MM.1S (cell line): Measurements from ENCODE around the gene KIDINS220.

Experiments
- DNase-seq: peaks from one replicate; pipeline ENCODE4 v3.0.0-alpha.2; 2015
- H2AFZ ChIP-seq: fragments of 300-600 bp; sonication (generic); 2 replicates; pipeline ENCODE4 v1.6.0; 2016; ENCODE audit warnings: antibody characterized with exemption, low read length
- H3F3A ChIP-seq: fragments of 300-600 bp; sonication (generic); 2 replicates; pipeline ENCODE4 v1.6.1; 2016; ENCODE audit warnings: mild to moderate bottlenecking, antibody characterized with exemption, low read length, moderate library complexity, mixed read lengths; ENCODE audit not compliant: insufficient read depth
- H3K27ac ChIP-seq: fragments of 300-600 bp; sonication (generic); 2 replicates; pipeline ENCODE4 v1.5.1; 2016; ENCODE audit warnings: mild to moderate bottlenecking, low read length
- H3K27me3 ChIP-seq: fragments of 300-600 bp; sonication (generic); replicated peaks from 2 replicates; pipeline ENCODE4 v1.6.0; 2016; ENCODE audit warnings: low read length; ENCODE audit not compliant: insufficient read depth
- H3K36me3 ChIP-seq: fragments of 300-600 bp; sonication (generic); replicated peaks from 2 replicates; pipeline ENCODE4 v1.6.1; 2016; ENCODE audit warnings: mild to moderate bottlenecking, low read length, mixed read lengths; ENCODE audit not compliant: insufficient read depth
- H3K4me1 ChIP-seq: fragments of 300-600 bp; sonication (generic); 2 replicates; pipeline ENCODE4 v1.6.1; 2016; ENCODE audit warnings: low read length, mixed read lengths
- H3K4me2 ChIP-seq: fragments of 300-600 bp; sonication (generic); 2 replicates; pipeline ENCODE4 v1.6.0; 2016; ENCODE audit warnings: low read depth, low read length
- H3K4me3 ChIP-seq: fragments of 300-600 bp; sonication (generic); 2 replicates; pipeline ENCODE4 v1.5.1; 2016; ENCODE audit warnings: low read length, mixed read lengths
- H3K79me2 ChIP-seq: fragments of 300-600 bp; sonication (generic); 2 replicates; pipeline ENCODE4 v1.6.1; 2016; ENCODE audit warnings: mixed run types, low read length, mixed read lengths
- H3K9ac ChIP-seq: fragments of 300-600 bp; sonication (generic); 2 replicates; pipeline ENCODE4 v1.6.1; 2016; ENCODE audit warnings: low read length, mixed read lengths
- H3K9me2 ChIP-seq: fragments of 300-600 bp; sonication (generic); replicated peaks from 2 replicates; pipeline ENCODE4 v1.6.1; 2016; ENCODE audit warnings: mild to moderate bottlenecking, low read length, mixed read lengths; ENCODE audit not compliant: insufficient read depth
- H3K9me3 ChIP-seq: fragments of 300-600 bp; sonication (generic); replicated peaks from 2 replicates; pipeline ENCODE4 v1.6.1; 2016; ENCODE audit warnings: mild to moderate bottlenecking, low read length, mixed read lengths; ENCODE audit not compliant: insufficient read depth
- H4K20me1 ChIP-seq: fragments of 300-600 bp; sonication (generic); 2 replicates; pipeline ENCODE4 v1.6.1; 2016; ENCODE audit warnings: mild to moderate bottlenecking, low read length, moderate library complexity, mixed read lengths; ENCODE audit not compliant: insufficient read depth
- CTCF ChIP-seq: fragments of 300-600 bp; sonication (generic); IDR thresholded peaks from 2 replicates; pipeline ENCODE4 v1.5.1; 2016; ENCODE audit warnings: antibody characterized with exemption, low read length, mixed read lengths
- EZH2 ChIP-seq: fragments of 300-600 bp; sonication (generic); optimal IDR thresholded peaks from 2 replicates; pipeline ENCODE3; 2017; ENCODE audit warnings: low read depth, mild to moderate bottlenecking, antibody characterized with exemption, low read length, mixed read lengths
- EZH2phosphoT487 ChIP-seq: fragments of 300-600 bp; sonication (generic); IDR thresholded peaks from 2 replicates; pipeline ENCODE4 v1.6.1; 2018; ENCODE audit warnings: antibody characterized with exemption, low read length

Gene KIDINS220

GRCh38 chr2:8779795-8780671 is 57.4 kb downstream of the KIDINS220 start:
- no peaks in the 10 kb centered on the region for H3K9me3 ChIP-seq
- no peaks in the 10 kb centered on the region for H4K20me1 ChIP-seq
- H3K4me1 ChIP-seq: no peaks in the 10 kb centered on the region
- H3F3A ChIP-seq: no peaks in the 10 kb centered on the region
- no peak overlapping the region for H3K4me3 ChIP-seq
- no peak overlapping the region for H3K27ac ChIP-seq
- no peak overlapping the region for H3K4me2 ChIP-seq
- H3K79me2 ChIP-seq: no peaks in the 10 kb centered on the region
- H3K9ac ChIP-seq: no peak overlapping the region
- no peaks in the 10 kb centered on the region for H3K27me3 ChIP-seq
- no peaks in the 10 kb centered on the region for H3K36me3 ChIP-seq
- no peak for DNase-seq
- H2AFZ ChIP-seq: no peak overlapping the region
- TF ChIP-seq EZH2phosphoT487: no peak
- no peaks in the 10 kb centered on the region for H3K9me2 ChIP-seq

DNA sequence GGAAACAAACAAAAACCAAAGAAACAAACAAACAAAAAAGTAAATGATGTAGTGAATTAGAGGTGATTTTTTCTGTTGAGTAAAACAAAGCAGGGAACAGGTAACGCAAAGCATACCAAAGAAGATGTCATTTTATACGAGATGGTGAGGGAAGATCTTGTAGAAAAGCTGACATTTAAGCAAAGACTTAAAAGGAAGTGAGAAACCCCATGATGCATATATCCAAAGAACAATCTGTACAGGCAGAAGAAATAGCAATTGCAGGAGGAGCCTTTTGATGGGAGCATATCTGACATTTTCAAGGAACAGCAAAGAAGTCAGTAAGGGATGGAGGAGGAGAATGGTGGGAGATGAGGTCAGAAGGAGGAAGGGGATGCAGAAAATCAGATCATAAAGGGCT is 63.0 kb downstream of the KIDINS220 start:
- Histone ChIP-seq H2AFZ (no peak overlapping the region), H3K4me1 (no peaks in the 10 kb centered on the region), H3F3A (no peaks in the 10 kb centered on the region), H3K27me3 (no peaks in the 10 kb centered on the region), H3K9me2 (no peaks in the 10 kb centered on the region), H3K36me3 (no peaks in the 10 kb centered on the region), H3K4me2 (no peak overlapping the region), H3K4me3 (no peak overlapping the region), H3K9ac (no peak overlapping the region), H4K20me1 (no peaks in the 10 kb centered on the region), H3K27ac (no peak overlapping the region), H3K79me2 (no peaks in the 10 kb centered on the region), H3K9me3 (no peaks in the 10 kb centered on the region)
- no peak for TF ChIP-seq CTCF
- TF ChIP-seq EZH2: no peak
- TF ChIP-seq EZH2phosphoT487: no peak
- no peak for DNase-seq

- Histone ChIP-seq H3K4me2 (no peak overlapping the region), H3K4me3 (no peak overlapping the region), H3F3A (no peaks in the 10 kb centered on the region), H3K4me1 (no peaks in the 10 kb centered on the region), H3K27me3 (no peaks in the 10 kb centered on the region), H3K9ac (no peak overlapping the region), H3K27ac (no peak overlapping the region), H2AFZ (no peak overlapping the region), H3K9me2 (no peaks in the 10 kb centered on the region), H3K9me3 (no peaks in the 10 kb centered on the region), H4K20me1 (no peaks in the 10 kb centered on the region), H3K79me2 (no peaks in the 10 kb centered on the region), H3K36me3 (no peaks in the 10 kb centered on the region; the same call in 1 of the 2 replicates)
- TF ChIP-seq EZH2 (no peak), CTCF (no peak), EZH2phosphoT487 (no peak)
- no peak for DNase-seq
These were observed 70.1 kb downstream of the KIDINS220 start for GRCh38 chr2:8767324-8767723.
